Measurements from ENCODE around the gene RSPH6A.

DNA sequence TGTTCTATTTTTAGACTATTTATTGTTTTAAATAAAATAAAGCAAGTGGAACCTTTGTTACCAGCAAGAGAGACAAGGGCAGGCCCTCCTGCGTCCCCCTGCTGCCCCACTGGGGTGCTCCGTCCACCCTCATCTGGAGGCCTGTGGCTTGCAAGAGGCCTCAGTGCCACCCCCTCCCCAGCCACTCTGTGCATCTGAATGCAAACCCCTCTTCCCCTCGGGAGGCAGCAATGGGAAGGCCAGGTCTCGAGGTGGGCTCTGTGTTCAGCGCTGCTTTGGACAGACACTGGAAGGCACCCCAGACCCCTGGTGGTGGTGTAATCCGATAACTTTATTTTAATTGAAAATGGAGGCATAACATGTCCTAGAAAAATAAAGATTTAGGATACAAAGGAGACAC, 50.6 kb downstream of the RSPH6A start:
- TF ChIP-seq EZH2 (IDR thresholded peaks at IDR 0.05; ENCODE audit: insufficient read depth, poor library complexity, severe bottlenecking) (no peak), EZH2phosphoT487 (IDR thresholded peaks at IDR 0.05; ENCODE audit: insufficient read depth, low read depth) (no peak)

Measured in GM23248 (cell line).